ENCODE results near the gene SLAMF9. TPM values are rescaled to one million over a fixed set of nuclear protein-coding genes. Genes with fewer than 3 reads are reported as not detected.

Gene SLAMF9
- total RNA-seq, 1 experiment from 2014 or later: not detected

GRCh38 chr1:159922511-159923202, 31.4 kb downstream of the SLAMF9 start:
- no peaks in the 10 kb centered on the region for H3K27me3 ChIP-seq (ENCODE audit: insufficient read depth, low read length)
- intact Hi-C loops (cut with micrococcal nuclease): no loop called here
- no TSS peak for BruUV-seq (replicated peaks)
- H2AFZ ChIP-seq (ENCODE audit: low read depth, low read length, poor library complexity, severe bottlenecking): no peak overlapping the region
- peaks cover 7 to 14% of the 10 kb centered on the region in 2 experiments; a peak in 2 of 4 replicates for H3K36me3 ChIP-seq (ENCODE audit: control insufficient read depth in 1 of 2, insufficient read depth in 2 of 2, low read length in 2 of 2)
- no peak for TF ChIP-seq ZFX (IDR thresholded peaks at IDR 0.05)
- no peak for TF ChIP-seq ZBTB33 (IDR thresholded peaks at IDR 0.05; ENCODE audit: extremely low read depth, insufficient replicate concordance, low read length)
- TF ChIP-seq ELF1 (IDR thresholded peaks at IDR 0.05; ENCODE audit: borderline replicate concordance, low read depth): no peak
- no peak for TF ChIP-seq POLR2A (IDR thresholded peaks at IDR 0.05; ENCODE audit: borderline replicate concordance, extremely low read depth, insufficient read depth, insufficient read length)
- no peak for TF ChIP-seq REST (IDR thresholded peaks at IDR 0.05; ENCODE audit: low read depth)
- TF ChIP-seq RAD21 (IDR thresholded peaks at IDR 0.05; ENCODE audit: low read depth): no peak
- TF ChIP-seq ATF3 (IDR thresholded peaks at IDR 0.05): no peak
- TF ChIP-seq JUND (IDR thresholded peaks at IDR 0.05): no peak
- no peak for TF ChIP-seq SRF (IDR thresholded peaks at IDR 0.05; ENCODE audit: low read depth)
- no peak for TF ChIP-seq CBX3 (IDR thresholded peaks at IDR 0.05; ENCODE audit: low read depth)
- TF ChIP-seq CEBPB (IDR thresholded peaks at IDR 0.05; ENCODE audit: low read depth): no peak
- TF ChIP-seq EZH2phosphoT487 (IDR thresholded peaks at IDR 0.05; ENCODE audit: borderline replicate concordance): no peak
- TF ChIP-seq SIN3A (IDR thresholded peaks at IDR 0.05; ENCODE audit: low read depth): no peak
- no peak for TF ChIP-seq EGR1 (IDR thresholded peaks at IDR 0.05; ENCODE audit: low read depth)
- TF ChIP-seq EZH2 (IDR thresholded peaks at IDR 0.05): no peak
- TF ChIP-seq YY1 (IDR thresholded peaks at IDR 0.05; ENCODE audit: extremely low read depth, insufficient replicate concordance, low read depth, low read length): no peak
- no peak for TF ChIP-seq FOSL1 (IDR thresholded peaks at IDR 0.05; ENCODE audit: low read depth)
- TF ChIP-seq CTCF (IDR thresholded peaks at IDR 0.05 in 2 of 3, conservative IDR thresholded peaks at IDR 0.05 in 1 of 3; ENCODE audit: borderline replicate concordance in 1 of 3, insufficient read depth in 1 of 3, low read depth in 2 of 3, low read length in 2 of 3): no peak
- DNase-seq (ENCODE audit: low read depth, low spot score) (no peak), ATAC-seq (no peak)
- 0 out of 2 replicates have a peak overlapping the region, but pooled peaks have one; percentile 87 for H3K9ac ChIP-seq (ENCODE audit: low read length)
- H3K9me3 ChIP-seq (ENCODE audit: control insufficient read depth in 1 of 2, insufficient read depth in 1 of 2, low read depth in 1 of 2, low read length in 2 of 2): no peaks in the 10 kb centered on the region
- no peaks in the 10 kb centered on the region for H3K9me2 ChIP-seq (ENCODE audit: insufficient read depth)
- peaks cover 36% of the 10 kb centered on the region for H3K79me2 ChIP-seq (ENCODE audit: insufficient read depth, low read length)
- H4K20me1 ChIP-seq (ENCODE audit: insufficient read depth): no peaks in the 10 kb centered on the region; the same call in 1 of the 2 replicates
- H3K4me2 ChIP-seq (ENCODE audit: low read length): peak overlapping the region; percentile 93
- ChIA-PET RAD21 (ENCODE audit: low non-redundant PET in 1 of 2, low total read pairs in 2 of 2, uncharacterized antibody in 2 of 2, unreplicated experiment in 2 of 2) (no interaction called here), POLR2A (no interaction called here), CTCF (no interaction called here)
- H3K4me3 ChIP-seq (replicated peaks in 1 of 2; ENCODE audit: low read depth in 1 of 2, low read length in 2 of 2): no peak overlapping the region
- peaks cover 21 to 44% of the 10 kb centered on the region in 2 experiments for H3K4me1 ChIP-seq (ENCODE audit: control insufficient read depth in 1 of 2, insufficient read depth in 2 of 2, low read length in 2 of 2)
- no peak overlapping the region; the same call in 1 of the 2 replicates for H3K27ac ChIP-seq (ENCODE audit: low read depth, low read length)
